ENCODE measurements around the gene MARVELD2. TPM values are rescaled to one million over a fixed set of nuclear protein-coding genes. Genes with fewer than 3 reads are reported as not detected.

MARVELD2 gene
- total and polyA plus RNA-seq, 2 of the 13 experiments (the other 11 are each of a cell fraction or from before 2014, with no cell fraction given) = 11.1 to 15.4 TPM

GRCh38 chr5:69492923-69493395 is 78.0 kb downstream of the MARVELD2 start (continued):
- no peak for TF ChIP-seq TERF1 (CRISPR knock-in tag; IDR thresholded peaks at IDR 0.05)
- TF ChIP-seq TP53 (CRISPR knock-in tag; conservative IDR thresholded peaks at IDR 0.05) = no peak
- TF ChIP-seq MED13 (CRISPR knock-in tag; IDR thresholded peaks at IDR 0.05) = no peak
- TF ChIP-seq ZNF232 (CRISPR knock-in tag; IDR thresholded peaks at IDR 0.05; ENCODE audit: borderline replicate concordance) = 0 out of 2 replicates have a peak, but pooled peaks have one; percentile 7
- no peak for TF ChIP-seq ZNF782 (CRISPR knock-in tag; IDR thresholded peaks at IDR 0.05; ENCODE audit: borderline replicate concordance)
- TF ChIP-seq RBFOX2 (IDR thresholded peaks at IDR 0.05; ENCODE audit: low read depth, low read length) = no peak
- peak; percentile 34; the same call in 1 of the 2 replicates for TF ChIP-seq SIN3A (IDR thresholded peaks at IDR 0.05; ENCODE audit: borderline replicate concordance, low read depth, low read length)
- TF ChIP-seq TEAD2 (CRISPR knock-in tag; IDR thresholded peaks at IDR 0.05) = no peak
- TF ChIP-seq ARID3A (IDR thresholded peaks at IDR 0.05; ENCODE audit: low read depth, low read length) = no peak
- no peak for TF ChIP-seq TCF12 (IDR thresholded peaks at IDR 0.05)
- no peak for TF ChIP-seq TCF12 (CRISPR knock-in tag; IDR thresholded peaks at IDR 0.05)
- no peak for TF ChIP-seq PITX1 (CRISPR knock-in tag; IDR thresholded peaks at IDR 0.05)
- no peak for TF ChIP-seq FUBP1 (CRISPR knock-in tag; IDR thresholded peaks at IDR 0.05; ENCODE audit: borderline replicate concordance)
- TF ChIP-seq RORA (CRISPR knock-in tag; IDR thresholded peaks at IDR 0.05) = no peak
- no peak for TF ChIP-seq EZH2 (conservative IDR thresholded peaks at IDR 0.05; ENCODE audit: low read depth, low read length)
- no peak for TF ChIP-seq ARID2 (CRISPR knock-in tag; IDR thresholded peaks at IDR 0.05; ENCODE audit: borderline replicate concordance)
- TF ChIP-seq BATF2 (CRISPR knock-in tag; IDR thresholded peaks at IDR 0.05) = peak; percentile 35; the same call in 1 of the 2 replicates
- TF ChIP-seq ATF4 (CRISPR knock-in tag; IDR thresholded peaks at IDR 0.05) = no peak; a peak in 1 of 4 replicates
- no peak for TF ChIP-seq ZFP41 (CRISPR knock-in tag; IDR thresholded peaks at IDR 0.05; ENCODE audit: borderline replicate concordance)
- TF ChIP-seq ZFP62 (CRISPR knock-in tag; IDR thresholded peaks at IDR 0.05) = no peak
- no peak for TF ChIP-seq CEBPZ (IDR thresholded peaks at IDR 0.05; ENCODE audit: low read length)

Measured in HepG2 (cell line).